Measurements from ENCODE around the gene POLE2. TPM values are rescaled to one million over a fixed set of nuclear protein-coding genes. Genes with fewer than 3 reads are reported as not detected.
A peak's percentile ranks its signal among the peaks of the same experiment; 100 is the strongest.

The POLE2 gene
- total RNA-seq, 1 experiment from 2014 or later: 13.2 TPM

DNA sequence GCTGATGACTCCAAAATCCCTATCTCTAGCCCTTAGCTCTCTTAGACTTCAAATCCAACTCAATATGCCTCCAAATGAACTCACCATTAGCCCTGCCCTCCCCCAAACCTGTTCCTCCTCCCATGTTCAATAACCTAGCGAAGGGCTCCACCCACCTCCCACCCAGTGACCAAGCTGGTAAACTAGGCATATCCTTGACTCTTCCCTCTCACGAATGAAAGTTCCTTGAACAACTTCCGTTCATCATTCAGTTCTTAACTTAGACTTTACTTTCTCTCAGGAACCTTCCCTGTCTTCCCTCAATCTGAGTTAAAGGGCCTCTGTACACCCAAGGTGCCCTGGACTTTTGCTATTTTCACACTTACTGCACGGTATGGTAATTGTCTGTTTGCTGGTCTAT, 3.0 kb upstream of the POLE2 start:
- BruUV-seq (replicated peaks): no TSS peak
- intact Hi-C loops (cut with micrococcal nuclease; ENCODE audit: unreplicated experiment): loop anchor here (5.0 kb wide), 1 partner anchor 76 kb away; the partner anchor contains the start of gene KLHDC2

DNA sequence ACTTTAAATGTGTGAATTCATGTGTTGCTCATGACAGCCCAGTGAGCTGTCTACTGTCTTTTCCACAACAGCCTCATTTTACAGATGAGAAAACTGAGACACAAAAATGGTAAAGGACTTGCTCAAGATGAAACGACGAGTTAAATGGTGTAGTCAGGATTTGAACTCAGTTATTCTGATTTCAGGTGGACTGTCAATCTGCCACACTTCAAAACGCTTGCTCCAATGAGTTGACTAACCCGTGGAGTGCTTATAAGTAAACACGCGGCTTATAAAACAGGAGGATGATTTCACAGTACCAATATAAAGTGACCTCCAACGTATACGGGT, 652 bp upstream of the POLE2 start:
- Mint-ChIP-seq H3K27ac (ENCODE audit: unreplicated experiment) (peak overlapping the region; percentile 66), H3K9me3 (ENCODE audit: low read depth, unreplicated experiment) (no peaks in the 10 kb centered on the region), H3K27me3 (ENCODE audit: unreplicated experiment) (no peaks in the 10 kb centered on the region), H3K36me3 (ENCODE audit: insufficient read depth, unreplicated experiment) (peaks cover 27% of the 10 kb centered on the region), H3K4me3 (ENCODE audit: low read depth, unreplicated experiment) (peak overlapping the region; percentile 80), H3K4me1 (ENCODE audit: low read depth, unreplicated experiment) (peaks cover 33% of the 10 kb centered on the region)
- TF ChIP-seq, protein P1, sequence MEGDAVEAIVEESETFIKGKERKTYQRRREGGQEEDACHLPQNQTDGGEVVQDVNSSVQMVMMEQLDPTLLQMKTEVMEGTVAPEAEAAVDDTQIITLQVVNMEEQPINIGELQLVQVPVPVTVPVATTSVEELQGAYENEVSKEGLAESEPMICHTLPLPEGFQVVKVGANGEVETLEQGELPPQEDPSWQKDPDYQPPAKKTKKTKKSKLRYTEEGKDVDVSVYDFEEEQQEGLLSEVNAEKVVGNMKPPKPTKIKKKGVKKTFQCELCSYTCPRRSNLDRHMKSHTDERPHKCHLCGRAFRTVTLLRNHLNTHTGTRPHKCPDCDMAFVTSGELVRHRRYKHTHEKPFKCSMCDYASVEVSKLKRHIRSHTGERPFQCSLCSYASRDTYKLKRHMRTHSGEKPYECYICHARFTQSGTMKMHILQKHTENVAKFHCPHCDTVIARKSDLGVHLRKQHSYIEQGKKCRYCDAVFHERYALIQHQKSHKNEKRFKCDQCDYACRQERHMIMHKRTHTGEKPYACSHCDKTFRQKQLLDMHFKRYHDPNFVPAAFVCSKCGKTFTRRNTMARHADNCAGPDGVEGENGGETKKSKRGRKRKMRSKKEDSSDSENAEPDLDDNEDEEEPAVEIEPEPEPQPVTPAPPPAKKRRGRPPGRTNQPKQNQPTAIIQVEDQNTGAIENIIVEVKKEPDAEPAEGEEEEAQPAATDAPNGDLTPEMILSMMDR (IDR thresholded peaks at IDR 0.05; ENCODE audit: unreplicated experiment): no peak
- intact Hi-C loops (cut with micrococcal nuclease; ENCODE audit: unreplicated experiment): no loop called here
- BruUV-seq (replicated peaks): no TSS peak
- CTCF ChIA-PET: interaction anchor here (1.0 kb wide), 1 partner anchor 79 kb away, joined by 4 read pairs; the partner anchor contains the start of gene KLHDC2
- no peak for DNase-seq

More for the DNA sequence above, 3.0 kb upstream of the POLE2 start:
- H3K4me3 Mint-ChIP-seq (ENCODE audit: low read depth, unreplicated experiment): no peak overlapping the region
- no peaks in the 10 kb centered on the region for H3K9me3 Mint-ChIP-seq (ENCODE audit: low read depth, unreplicated experiment)
- peaks cover 30% of the 10 kb centered on the region for H3K36me3 Mint-ChIP-seq (ENCODE audit: insufficient read depth, unreplicated experiment)
- H3K27me3 Mint-ChIP-seq (ENCODE audit: unreplicated experiment): no peaks in the 10 kb centered on the region
- no peak for DNase-seq
- CTCF ChIA-PET: no interaction called here
- H3K27ac Mint-ChIP-seq (ENCODE audit: unreplicated experiment): no peak overlapping the region
- peaks cover 33% of the 10 kb centered on the region for H3K4me1 Mint-ChIP-seq (ENCODE audit: low read depth, unreplicated experiment)
- TF ChIP-seq, protein P1 (IDR thresholded peaks at IDR 0.05; ENCODE audit: unreplicated experiment): no peak

DNA sequence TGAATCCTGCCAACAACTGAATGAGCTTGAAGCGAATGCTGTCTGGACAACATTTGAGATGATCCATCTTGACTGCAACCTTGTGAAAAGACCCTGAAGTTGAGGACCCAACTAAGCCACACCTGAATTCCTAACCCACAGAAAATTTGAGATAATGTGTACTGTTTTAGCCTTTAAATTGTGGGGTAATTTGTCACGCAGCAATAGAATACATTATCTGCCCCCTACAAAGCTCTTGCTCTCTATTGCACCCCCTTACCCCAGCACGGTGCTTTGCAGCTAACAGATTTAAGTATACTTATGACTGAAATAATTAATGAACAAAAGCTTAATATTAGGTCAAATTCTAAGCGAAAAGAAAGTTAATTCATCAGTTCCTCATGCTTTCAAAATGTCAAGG, 1.6 kb downstream of the POLE2 start:
- Mint-ChIP-seq H3K27me3 (ENCODE audit: unreplicated experiment) (no peaks in the 10 kb centered on the region), H3K36me3 (ENCODE audit: insufficient read depth, unreplicated experiment) (peaks cover 17% of the 10 kb centered on the region), H3K9me3 (ENCODE audit: low read depth, unreplicated experiment) (no peaks in the 10 kb centered on the region), H3K27ac (ENCODE audit: unreplicated experiment) (no peak overlapping the region), H3K4me1 (ENCODE audit: low read depth, unreplicated experiment) (peaks cover 18% of the 10 kb centered on the region), H3K4me3 (ENCODE audit: low read depth, unreplicated experiment) (no peak overlapping the region)
- CTCF ChIA-PET: no interaction called here
- intact Hi-C loops (cut with micrococcal nuclease; ENCODE audit: unreplicated experiment): no loop called here
- TF ChIP-seq, protein P1 (IDR thresholded peaks at IDR 0.05; ENCODE audit: unreplicated experiment): no peak
- DNase-seq: no peak
- no TSS peak for BruUV-seq (replicated peaks)

DNA sequence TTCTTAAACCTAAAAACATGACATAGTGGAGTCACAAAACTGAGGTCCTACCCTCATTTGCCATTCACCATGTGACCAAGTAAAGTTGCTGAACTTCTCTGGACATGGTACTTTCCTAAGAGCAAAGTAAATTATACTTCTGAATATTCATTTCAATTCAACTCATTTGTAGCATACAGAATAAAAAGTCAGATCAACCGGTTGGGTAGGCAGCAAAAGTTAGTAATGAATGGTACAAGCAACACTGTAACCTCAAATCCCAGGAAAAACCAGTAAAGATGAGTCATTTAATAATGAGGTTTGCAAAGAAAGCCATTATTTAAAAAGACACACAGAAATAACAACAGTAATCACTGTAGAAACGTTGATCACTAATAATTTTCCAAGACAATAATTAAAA, 8.7 kb downstream of the POLE2 start:
- CTCF ChIA-PET: no interaction called here
- Mint-ChIP-seq H3K4me3 (ENCODE audit: low read depth, unreplicated experiment) (no peak overlapping the region), H3K36me3 (ENCODE audit: insufficient read depth, unreplicated experiment) (peaks cover 7% of the 10 kb centered on the region)

More for the DNA sequence above, 8.7 kb downstream of the POLE2 start:
- no TSS peak for BruUV-seq (replicated peaks)
- no peak for DNase-seq
- Mint-ChIP-seq H3K4me1 (ENCODE audit: low read depth, unreplicated experiment) (no peaks in the 10 kb centered on the region), H3K9me3 (ENCODE audit: low read depth, unreplicated experiment) (no peaks in the 10 kb centered on the region), H3K27me3 (ENCODE audit: unreplicated experiment) (no peaks in the 10 kb centered on the region), H3K27ac (ENCODE audit: unreplicated experiment) (no peak overlapping the region)
- intact Hi-C loops (cut with micrococcal nuclease; ENCODE audit: unreplicated experiment): no loop called here
- TF ChIP-seq, protein P1 (IDR thresholded peaks at IDR 0.05; ENCODE audit: unreplicated experiment): no peak
